ENCODE results near the gene MIPEP. TPM values are rescaled to one million over a fixed set of nuclear protein-coding genes. Genes with fewer than 3 reads are reported as not detected.
A peak's percentile ranks its signal among the peaks of the same experiment; 100 is the strongest.

The MIPEP gene
- total RNA-seq, 4 donors from 2014 or later: 12.1 to 20.3 (median 16.0) TPM

GRCh38 chr13:23770973-23771372, 118.2 kb downstream of the MIPEP start:
- H3K27ac ChIP-seq (replicated peaks in 1 of 4): no peak overlapping the region
- no peaks in the 10 kb centered on the region for H3K36me3 ChIP-seq
- no peaks in the 10 kb centered on the region for H3K27me3 ChIP-seq
- no peaks in the 10 kb centered on the region for H3K9me3 ChIP-seq
- peak; percentile 55 for DNase-seq (ENCODE audit: extremely low spot score)
- TF ChIP-seq POLR2AphosphoS5 (IDR thresholded peaks at IDR 0.05): no peak
- TF ChIP-seq EP300 (IDR thresholded peaks at IDR 0.05): no peak
- TF ChIP-seq POLR2A (IDR thresholded peaks at IDR 0.05; ENCODE audit: low read depth): no peak
- no peak for TF ChIP-seq CTCF (IDR thresholded peaks at IDR 0.05)
- intact Hi-C loops (cut with DNase I): no loop called here
- no peak overlapping the region for H3K4me3 ChIP-seq
- 98% methylated on average over 4 of the region's 4 CpGs for WGBS
- no peaks in the 10 kb centered on the region for H3K4me1 ChIP-seq

DNA sequence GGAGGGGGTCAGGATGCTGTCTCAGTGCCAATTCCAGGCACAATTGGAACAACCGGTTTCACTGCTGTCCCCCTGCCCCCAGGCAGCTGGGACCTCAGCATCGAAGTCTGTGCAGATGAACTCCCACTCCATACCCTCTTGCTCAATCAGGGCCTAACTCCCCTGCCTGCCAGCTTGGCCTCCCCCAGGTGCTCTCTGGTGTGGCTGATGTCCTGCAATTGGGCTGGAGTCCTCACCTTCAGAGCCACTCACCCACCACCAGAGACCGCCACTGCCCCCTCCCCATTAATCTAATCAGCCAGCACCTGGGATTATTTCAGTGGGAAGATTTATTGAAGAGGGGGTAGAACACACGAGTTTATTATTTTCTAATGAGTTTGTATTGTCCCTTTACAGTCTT, 118.8 kb downstream of the MIPEP start:
- intact Hi-C loops (cut with DNase I): no loop called here
- H3K36me3 ChIP-seq: no peaks in the 10 kb centered on the region
- DNase-seq (ENCODE audit: extremely low spot score): peak; percentile 64
- WGBS: 92% methylated on average over 4 of the region's 4 CpGs
- H3K27ac ChIP-seq (replicated peaks in 1 of 4): no peak overlapping the region
- H3K9me3 ChIP-seq: no peaks in the 10 kb centered on the region
- TF ChIP-seq EP300 (IDR thresholded peaks at IDR 0.05) (no peak), CTCF (IDR thresholded peaks at IDR 0.05) (no peak), POLR2AphosphoS5 (IDR thresholded peaks at IDR 0.05) (no peak), POLR2A (IDR thresholded peaks at IDR 0.05; ENCODE audit: low read depth) (no peak)
- no peak overlapping the region for H3K4me3 ChIP-seq
- no peaks in the 10 kb centered on the region for H3K4me1 ChIP-seq
- no peaks in the 10 kb centered on the region for H3K27me3 ChIP-seq

GRCh38 chr13:23769401-23769800, 119.8 kb downstream of the MIPEP start:
- 91% methylated on average over 3 of the region's 3 CpGs for WGBS
- intact Hi-C loops (cut with DNase I): no loop called here
- no peaks in the 10 kb centered on the region for H3K36me3 ChIP-seq

DNA sequence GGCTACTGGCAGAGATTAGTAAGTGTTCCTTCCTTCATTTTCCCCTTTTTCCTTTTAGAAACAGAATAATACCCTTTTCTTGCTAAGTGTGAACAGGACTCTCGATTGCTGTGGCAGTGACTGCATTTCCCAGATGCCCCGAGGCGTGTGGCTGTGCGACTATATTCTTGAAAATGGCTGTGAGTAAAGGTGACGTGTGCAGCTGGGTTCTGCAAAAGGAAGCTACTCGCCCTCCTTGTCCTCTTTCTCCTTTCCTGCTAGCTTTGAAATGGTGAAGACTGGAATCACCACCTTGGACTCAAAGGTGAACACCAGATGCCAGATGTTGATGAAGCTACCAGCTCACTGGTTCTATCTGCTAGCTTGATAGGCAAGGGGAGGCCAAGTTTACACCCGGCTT, 121.4 kb downstream of the MIPEP start:
- Histone ChIP-seq H3K4me3 (no peak overlapping the region), H3K27me3 (no peaks in the 10 kb centered on the region), H3K27ac (replicated peaks in 1 of 4) (no peak overlapping the region), H3K4me1 (peaks cover 0 to 7% (median 0%) of the 10 kb centered on the region in 4 donors), H3K36me3 (no peaks in the 10 kb centered on the region), H3K9me3 (no peaks in the 10 kb centered on the region)
- peak; percentile 45 for DNase-seq (ENCODE audit: extremely low spot score)
- intact Hi-C loops (cut with DNase I): no loop called here
- WGBS: 95% methylated on average over 7 of the region's 7 CpGs
- TF ChIP-seq EP300 (IDR thresholded peaks at IDR 0.05): no peak
- TF ChIP-seq CTCF (IDR thresholded peaks at IDR 0.05): no peak
- no peak for TF ChIP-seq POLR2A (IDR thresholded peaks at IDR 0.05; ENCODE audit: low read depth)
- no peak for TF ChIP-seq POLR2AphosphoS5 (IDR thresholded peaks at IDR 0.05)

More at GRCh38 chr13:23769401-23769800, 119.8 kb downstream of the MIPEP start:
- Histone ChIP-seq H3K9me3 (no peaks in the 10 kb centered on the region), H3K27me3 (no peaks in the 10 kb centered on the region), H3K4me1 (no peaks in the 10 kb centered on the region), H3K27ac (replicated peaks in 1 of 4) (no peak overlapping the region), H3K4me3 (no peak overlapping the region)
- TF ChIP-seq POLR2AphosphoS5 (IDR thresholded peaks at IDR 0.05): no peak
- TF ChIP-seq CTCF (IDR thresholded peaks at IDR 0.05): no peak
- TF ChIP-seq POLR2A (IDR thresholded peaks at IDR 0.05; ENCODE audit: low read depth): no peak
- peak; percentile 87 for DNase-seq (ENCODE audit: extremely low spot score)

- intact Hi-C loops (cut with DNase I): no loop called here
- WGBS: 100% methylated on average over 1 of the region's 1 CpG
- Histone ChIP-seq H3K9me3 (no peaks in the 10 kb centered on the region), H3K36me3 (no peaks in the 10 kb centered on the region), H3K27ac (replicated peaks in 1 of 4) (no peak overlapping the region), H3K4me1 (peaks cover 0 to 12% (median 0%) of the 10 kb centered on the region in 4 donors), H3K27me3 (no peaks in the 10 kb centered on the region), H3K4me3 (no peak overlapping the region)
- DNase-seq (ENCODE audit: extremely low spot score): peak; percentile 68
- TF ChIP-seq POLR2A (IDR thresholded peaks at IDR 0.05; ENCODE audit: low read depth) (no peak), EP300 (IDR thresholded peaks at IDR 0.05) (no peak), CTCF (IDR thresholded peaks at IDR 0.05) (no peak), POLR2AphosphoS5 (IDR thresholded peaks at IDR 0.05) (no peak)
Measured at GRCh38 chr13:23766939-23767338, 122.3 kb downstream of the MIPEP start.
